ENCODE results near the gene NUB1. TPM values are rescaled to one million over a fixed set of nuclear protein-coding genes. Genes with fewer than 3 reads are reported as not detected.

The NUB1 gene
- total and polyA plus RNA-seq, 7 experiments from 2014 or later = 58.1 to 116 (median 80.1) TPM

- Mint-ChIP-seq H3K27ac (peak overlapping the region in 4 of 9 donors; percentile 6 to 87 (median 51)), H3K9me3 (peaks cover 0 to 14% (median 6%) of the 10 kb centered on the region in 11 donors), H3K36me3 (peaks cover 0 to 8% (median 5%) of the 10 kb centered on the region in 5 donors), H3K27me3 (peaks cover 0 to 4% (median 0%) of the 10 kb centered on the region in 5 donors), H3K4me1 (peaks cover 10 to 35% (median 25%) of the 10 kb centered on the region in 7 donors), H3K4me3 (no peak overlapping the region)
- Histone ChIP-seq H3K36me3 (ENCODE audit: control insufficient read depth in 2 of 3, insufficient read depth in 3 of 3, low read length in 3 of 3) (no peaks in the 10 kb centered on the region), H3K4me3 (ENCODE audit: low read length) (no peak overlapping the region), H3K4me1 (ENCODE audit: control insufficient read depth in 2 of 2, insufficient read depth in 2 of 2, low read length in 2 of 2) (peaks cover 19 to 21% of the 10 kb centered on the region in 2 donors), H3K9me3 (ENCODE audit: control insufficient read depth in 2 of 3, low read length in 3 of 3) (no peaks in the 10 kb centered on the region), H3K27me3 (ENCODE audit: control insufficient read depth in 2 of 2, insufficient read depth in 2 of 2, low read length in 2 of 2) (no peaks in the 10 kb centered on the region), H3K27ac (ENCODE audit: low read depth, low read length) (no peak overlapping the region)
- DNase-seq (no peak), ATAC-seq (no peak)
- intact Hi-C loops (cut with micrococcal nuclease) = loop anchor here in 1 of 2 donors (2.0 kb wide), 1 partner anchor 14 kb away; no protein-coding TSS in a partner anchor
- CTCF ChIA-PET = no interaction called here
- POLR2A ChIA-PET = no interaction called here
Observed at GRCh38 chr7:151338809-151339208, 2.8 kb upstream of the NUB1 start.

- peaks cover 0 to 8% (median 5%) of the 10 kb centered on the region in 5 donors for H3K36me3 Mint-ChIP-seq
- H3K27ac ChIP-seq (ENCODE audit: low read depth, low read length) = peak overlapping the region; percentile 88
- ATAC-seq (no peak), DNase-seq (peak in 4 of 9 donors; percentile 17 to 33 (median 31))
- H3K4me1 Mint-ChIP-seq = peaks cover 10 to 35% (median 25%) of the 10 kb centered on the region in 7 donors
- intact Hi-C loops (cut with micrococcal nuclease) = loop anchor here (2.0 to 10.0 kb wide), 6 partner anchors 13 to 963 kb away; partner anchors contain the start of genes ABCB8 (in 1 of the 2), ATG9B (in 1 of the 2), FASTK (in 1 of the 2) and RHEB (in 1 of the 2)
- ChIA-PET CTCF (interaction anchor here (1.0 to 4.8 kb wide), 2 partner anchors 24 to 109 kb away, joined by 3 to 13 read pairs; no protein-coding TSS in a partner anchor), POLR2A (interaction anchor here (1.5 to 4.8 kb wide), 3 partner anchors 12 to 113 kb away, joined by 5 to 32 read pairs (median 7); partner anchors contain the start of gene ABCF2)
- H3K27me3 ChIP-seq (ENCODE audit: control insufficient read depth in 2 of 2, insufficient read depth in 2 of 2, low read length in 2 of 2) = no peaks in the 10 kb centered on the region
- H3K4me3 ChIP-seq (ENCODE audit: low read length) = peak overlapping the region; percentile 4
- no peaks in the 10 kb centered on the region for H3K9me3 ChIP-seq (ENCODE audit: control insufficient read depth in 2 of 3, low read length in 3 of 3)
- peak overlapping the region; percentile 83 to 96 (median 91) for H3K27ac Mint-ChIP-seq
- peak overlapping the region; percentile 67 to 91 (median 86) for H3K4me3 Mint-ChIP-seq
- H3K27me3 Mint-ChIP-seq = peaks cover 0 to 3% (median 0%) of the 10 kb centered on the region in 5 donors
- peaks cover 19 to 21% of the 10 kb centered on the region in 2 donors for H3K4me1 ChIP-seq (ENCODE audit: control insufficient read depth in 2 of 2, insufficient read depth in 2 of 2, low read length in 2 of 2)
- no peaks in the 10 kb centered on the region for H3K36me3 ChIP-seq (ENCODE audit: control insufficient read depth in 2 of 3, insufficient read depth in 3 of 3, low read length in 3 of 3)
- H3K9me3 Mint-ChIP-seq = peaks cover 0 to 14% (median 6%) of the 10 kb centered on the region in 11 donors
Observed at GRCh38 chr7:151339651-151340382, 1.8 kb upstream of the NUB1 start.

- DNase-seq (peak in 2 of 9 donors; percentile 1 to 5), ATAC-seq (no peak)
- no peaks in the 10 kb centered on the region for H3K9me3 ChIP-seq (ENCODE audit: control insufficient read depth in 2 of 3, low read length in 3 of 3)
- H3K36me3 ChIP-seq (ENCODE audit: control insufficient read depth in 2 of 3, insufficient read depth in 3 of 3, low read length in 3 of 3) = peaks cover 3 to 8% (median 7%) of the 10 kb centered on the region in 3 experiments
- peaks cover 5 to 12% (median 9%) of the 10 kb centered on the region in 5 donors for H3K36me3 Mint-ChIP-seq
- H3K9me3 Mint-ChIP-seq = peaks cover 0 to 14% (median 6%) of the 10 kb centered on the region in 11 donors
- H3K4me1 Mint-ChIP-seq = peaks cover 10 to 43% (median 29%) of the 10 kb centered on the region in 7 donors
- intact Hi-C loops (cut with micrococcal nuclease) = loop anchor here (1.0 to 10.0 kb wide), 9 partner anchors 9 to 964 kb away; partner anchors contain the start of genes ABCB8 (in 2 of the 2), ABCF2 (in 2 of the 2), ATG9B (in 1 of the 2) and FASTK (in 1 of the 2)
- H3K4me1 ChIP-seq (ENCODE audit: control insufficient read depth in 2 of 2, insufficient read depth in 2 of 2, low read length in 2 of 2) = peaks cover 19 to 21% of the 10 kb centered on the region in 2 donors
- no peaks in the 10 kb centered on the region for H3K27me3 ChIP-seq (ENCODE audit: control insufficient read depth in 2 of 2, insufficient read depth in 2 of 2, low read length in 2 of 2)
- no peaks in the 10 kb centered on the region for H3K27me3 Mint-ChIP-seq
- H3K27ac Mint-ChIP-seq = peak overlapping the region; percentile 83 to 96 (median 87)
- H3K4me3 Mint-ChIP-seq = peak overlapping the region; percentile 83 to 91 (median 86)
- no peak overlapping the region for H3K4me3 ChIP-seq (ENCODE audit: low read length)
- ChIA-PET CTCF (interaction anchor here (1.0 to 4.8 kb wide), 3 partner anchors 11 to 108 kb away, joined by 3 to 13 read pairs (median 6); no protein-coding TSS in a partner anchor), POLR2A (interaction anchor here (0.6 to 4.8 kb wide), 7 partner anchors 11 to 197 kb away, joined by 3 to 32 read pairs (median 4); partner anchors contain the start of gene ABCF2)
- H3K27ac ChIP-seq (ENCODE audit: low read depth, low read length) = peak overlapping the region; percentile 88
Observed at GRCh38 chr7:151340794-151341356, 737 bp upstream of the NUB1 start.

GRCh38 chr7:151342102-151342646 lies 562 bp downstream of the NUB1 start:
- Mint-ChIP-seq H3K36me3 (peaks cover 5 to 22% (median 16%) of the 10 kb centered on the region in 5 donors), H3K4me3 (peak overlapping the region; percentile 84 to 91 (median 87)), H3K27ac (peak overlapping the region; percentile 83 to 93 (median 89)), H3K9me3 (peaks cover 0 to 14% (median 6%) of the 10 kb centered on the region in 11 donors), H3K27me3 (no peaks in the 10 kb centered on the region), H3K4me1 (peaks cover 10 to 44% (median 33%) of the 10 kb centered on the region in 7 donors)
- ATAC-seq (peak; percentile 21), DNase-seq (peak in 5 of 9 donors; percentile 16 to 52 (median 44))
- Histone ChIP-seq H3K4me1 (ENCODE audit: control insufficient read depth in 2 of 2, insufficient read depth in 2 of 2, low read length in 2 of 2) (peaks cover 19 to 21% of the 10 kb centered on the region in 2 donors), H3K4me3 (ENCODE audit: low read length) (peak overlapping the region; percentile 84), H3K27ac (ENCODE audit: low read depth, low read length) (peak overlapping the region; percentile 88), H3K27me3 (ENCODE audit: control insufficient read depth in 2 of 2, insufficient read depth in 2 of 2, low read length in 2 of 2) (no peaks in the 10 kb centered on the region), H3K36me3 (ENCODE audit: control insufficient read depth in 2 of 3, insufficient read depth in 3 of 3, low read length in 3 of 3) (peaks cover 9 to 17% (median 9%) of the 10 kb centered on the region in 3 experiments), H3K9me3 (ENCODE audit: control insufficient read depth in 2 of 3, low read length in 3 of 3) (no peaks in the 10 kb centered on the region)
- CTCF ChIA-PET = interaction anchor here (0.6 to 4.8 kb wide), 3 partner anchors 27 to 431 kb away, joined by 3 to 13 read pairs (median 3); no protein-coding TSS in a partner anchor
- intact Hi-C loops (cut with micrococcal nuclease) = loop anchor here (1.0 to 10.0 kb wide), 4 partner anchors 8 to 965 kb away; partner anchors contain the start of genes ABCB8 (in 1 of the 2), ATG9B (in 1 of the 2) and ZNF775 (in 1 of the 2)
- POLR2A ChIA-PET = interaction anchor here (0.7 to 4.8 kb wide), 6 partner anchors 10 to 328 kb away, joined by 3 to 32 read pairs (median 3); no protein-coding TSS in a partner anchor

GRCh38 chr7:151342811-151343210 lies 1.2 kb downstream of the NUB1 start:
- Histone ChIP-seq H3K4me1 (ENCODE audit: control insufficient read depth in 2 of 2, insufficient read depth in 2 of 2, low read length in 2 of 2) (peaks cover 19 to 21% of the 10 kb centered on the region in 2 donors), H3K4me3 (ENCODE audit: low read length) (peak overlapping the region; percentile 84), H3K9me3 (ENCODE audit: control insufficient read depth in 2 of 3, low read length in 3 of 3) (no peaks in the 10 kb centered on the region), H3K27me3 (ENCODE audit: control insufficient read depth in 2 of 2, insufficient read depth in 2 of 2, low read length in 2 of 2) (no peaks in the 10 kb centered on the region), H3K27ac (ENCODE audit: low read depth, low read length) (peak overlapping the region; percentile 88), H3K36me3 (ENCODE audit: control insufficient read depth in 2 of 3, insufficient read depth in 3 of 3, low read length in 3 of 3) (peaks cover 9 to 17% (median 9%) of the 10 kb centered on the region in 3 experiments)
- H3K9me3 Mint-ChIP-seq = peaks cover 0 to 14% (median 6%) of the 10 kb centered on the region in 11 donors
- ATAC-seq = no peak
- peak overlapping the region; percentile 5 to 93 (median 89) for H3K27ac Mint-ChIP-seq
- H3K4me1 Mint-ChIP-seq = peaks cover 12 to 47% (median 36%) of the 10 kb centered on the region in 7 donors
- no peak for DNase-seq
- H3K4me3 Mint-ChIP-seq = peak overlapping the region; percentile 84 to 91 (median 87)
- peaks cover 5 to 25% (median 16%) of the 10 kb centered on the region in 5 donors for H3K36me3 Mint-ChIP-seq
- CTCF ChIA-PET = interaction anchor here (1.7 to 4.8 kb wide), 2 partner anchors 9 to 27 kb away, joined by 7 to 13 read pairs; no protein-coding TSS in a partner anchor
- POLR2A ChIA-PET = interaction anchor here (1.0 to 4.8 kb wide), 4 partner anchors 9 to 324 kb away, joined by 3 to 32 read pairs (median 3); no protein-coding TSS in a partner anchor
- H3K27me3 Mint-ChIP-seq = no peaks in the 10 kb centered on the region
- intact Hi-C loops (cut with micrococcal nuclease) = loop anchor here (1.0 to 10.0 kb wide), 4 partner anchors 7 to 966 kb away; partner anchors contain the start of genes ABCB8 (in 1 of the 2), ATG9B (in 1 of the 2) and ZNF775 (in 1 of the 2)
